SU-DHL-6 (cell line): ENCODE results near the gene CEL.

Experiments used
- CTCF ChIP-seq: fragments of 200-600 bp; sonication (generic); IDR thresholded peaks from one replicate; pipeline ENCODE4 v1.5.1; 2017; ENCODE audit warnings: antibody characterized with exemption, mild to moderate bottlenecking, low read length, moderate library complexity; ENCODE audit not compliant: insufficient read depth, poor library complexity, severe bottlenecking
- EZH2phosphoT487 ChIP-seq: fragments of 200-600 bp; sonication (generic), shearing (Covaris generic); conservative IDR thresholded peaks from 2 replicates; pipeline ENCODE4 v1.6.1; 2018; ENCODE audit warnings: mild to moderate bottlenecking, antibody characterized with exemption, low read length, moderate library complexity, mixed read lengths

- TF ChIP-seq CTCF, result no peak
- TF ChIP-seq EZH2phosphoT487, result no peak
These were observed 9.7 kb upstream of the CEL start for GRCh38 chr9:133051966-133052539.
